IPS DF 6.9 (cell line): ENCODE data around the gene PECR.
"Not testable (repeated sequence)": the region's sequence is repeated elsewhere in the genome, so short reads cannot be mapped to it uniquely, and the experiment has no call there.

Experiments
- DNase-seq: peaks from one replicate; pipeline ENCODE4 v3.0.0-alpha.2; 2013; ENCODE audit warnings: low read depth, low spot score
- H3K27ac ChIP-seq: one replicate; pipeline ENCODE4 v1.5.1; 2013; ENCODE audit warnings: low read length, control low read depth
- H3K27me3 ChIP-seq: 2 replicates; pipeline ENCODE4 v1.6.1; 2013; ENCODE audit warnings: mild to moderate bottlenecking, low read length; ENCODE audit not compliant: control insufficient read depth, insufficient read depth
- H3K36me3 ChIP-seq: 2 replicates; pipeline ENCODE4 v1.6.1; 2013; ENCODE audit warnings: low read length; ENCODE audit not compliant: control insufficient read depth, insufficient read depth
- H3K4me1 ChIP-seq: 2 replicates; pipeline ENCODE4 v1.6.1; 2013; ENCODE audit warnings: low read length; ENCODE audit not compliant: control insufficient read depth, insufficient read depth
- H3K4me3 ChIP-seq: 2 replicates; pipeline ENCODE4 v1.5.1; 2013; ENCODE audit warnings: mild to moderate bottlenecking, low read length
- H3K9me3 ChIP-seq: 2 replicates; pipeline ENCODE4 v1.6.1; 2013; ENCODE audit warnings: low read length, inconsistent platforms; ENCODE audit not compliant: control insufficient read depth, insufficient read depth
- WGBS: extraction: QIAGEN DNeasy Blood & Tissue Kit; methylation state at CpG from one replicate; pipeline ENCODE4 v1.1.7; 2013; ENCODE audit warnings: mixed read lengths, missing lambda C conversion rate; ENCODE audit not compliant: insufficient read length, insufficient coverage; 5-methylcytosine and 5-hydroxymethylcytosine counted together

Gene PECR

DNA sequence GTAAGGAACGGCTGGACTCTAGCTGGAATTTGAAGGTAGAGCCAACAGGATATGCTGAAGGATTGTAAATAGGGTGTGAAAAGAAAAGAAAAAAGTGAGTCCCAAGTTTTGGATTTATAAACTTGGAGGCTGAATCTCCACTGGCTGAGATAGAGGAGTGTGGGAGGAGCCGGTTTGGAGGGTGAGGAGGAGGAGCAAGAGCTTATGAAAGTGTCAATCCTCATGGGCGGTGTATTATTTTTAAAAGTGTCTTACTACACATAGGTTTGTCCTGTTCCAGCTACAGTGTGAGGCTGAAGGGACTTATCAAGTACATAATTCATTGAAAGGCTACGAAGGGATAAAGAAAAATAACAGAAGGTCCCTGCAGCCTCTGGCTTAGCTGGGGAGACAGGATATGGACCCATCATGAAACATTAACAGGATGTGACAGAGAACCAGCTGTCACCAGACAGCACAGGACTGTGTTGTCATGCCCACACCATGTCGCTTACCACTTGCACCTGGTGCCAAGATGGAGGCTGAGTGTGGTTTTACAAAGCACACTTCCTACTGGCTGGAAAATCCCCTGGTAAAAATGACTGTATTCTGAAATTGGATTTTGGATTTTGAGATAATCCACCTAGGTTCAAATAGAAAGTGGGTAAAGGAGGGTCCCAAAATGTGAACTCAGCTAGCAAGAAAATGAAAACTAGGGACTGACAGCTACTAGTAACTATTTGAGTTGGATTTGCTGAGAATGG is 65.7 kb downstream of the PECR start:
- WGBS = no CpG with 5 or more reads among the region's 5 CpGs
- Histone ChIP-seq H3K36me3 (no peaks in the 10 kb centered on the region), H3K4me3 (no peak overlapping the region), H3K4me1 (no peaks in the 10 kb centered on the region), H3K9me3 (no peaks in the 10 kb centered on the region), H3K27ac (no peak overlapping the region), H3K27me3 (no peaks in the 10 kb centered on the region)
- no peak for DNase-seq

DNA sequence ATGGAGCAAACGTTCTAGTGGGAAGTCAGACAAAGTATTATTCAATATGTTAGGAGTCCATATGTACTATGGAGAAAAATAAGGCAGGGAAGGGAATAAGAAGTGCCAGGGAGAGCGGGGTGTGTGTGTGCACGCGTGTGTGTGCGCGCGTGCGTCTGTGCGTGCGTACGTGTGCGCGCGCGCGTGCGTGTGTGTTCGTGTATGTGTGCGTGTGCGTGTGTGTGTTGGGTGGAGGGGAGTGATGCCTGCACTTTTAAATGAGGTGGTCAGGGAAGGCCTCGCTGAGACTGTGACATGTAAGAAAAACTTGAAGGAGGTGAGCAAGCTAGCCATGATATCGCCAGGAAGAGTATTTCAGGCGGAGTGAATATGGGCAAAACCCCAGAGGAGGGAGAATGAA is 66.6 kb downstream of the PECR start:
- H3K4me1 ChIP-seq = no peaks in the 10 kb centered on the region; the same call in 1 of the 2 replicates
- no peaks in the 10 kb centered on the region for H3K36me3 ChIP-seq
- no peaks in the 10 kb centered on the region for H3K27me3 ChIP-seq
- DNase-seq = no peak
- H3K27ac ChIP-seq = no peak overlapping the region
- 100% methylated on average over 16 of the region's 23 CpGs for WGBS
- no peak overlapping the region for H3K4me3 ChIP-seq
- no peaks in the 10 kb centered on the region for H3K9me3 ChIP-seq

- WGBS = no CpG with 5 or more reads among the region's 8 CpGs
- Histone ChIP-seq H3K9me3 (no peaks in the 10 kb centered on the region), H3K27ac (no peak overlapping the region), H3K27me3 (no peaks in the 10 kb centered on the region), H3K4me3 (no peak overlapping the region), H3K36me3 (no peaks in the 10 kb centered on the region), H3K4me1 (no peaks in the 10 kb centered on the region; the same call in none of the 2 replicates)
- no peak for DNase-seq
These were observed 67.6 kb downstream of the PECR start for GRCh38 chr2:216014006-216014405.

DNA sequence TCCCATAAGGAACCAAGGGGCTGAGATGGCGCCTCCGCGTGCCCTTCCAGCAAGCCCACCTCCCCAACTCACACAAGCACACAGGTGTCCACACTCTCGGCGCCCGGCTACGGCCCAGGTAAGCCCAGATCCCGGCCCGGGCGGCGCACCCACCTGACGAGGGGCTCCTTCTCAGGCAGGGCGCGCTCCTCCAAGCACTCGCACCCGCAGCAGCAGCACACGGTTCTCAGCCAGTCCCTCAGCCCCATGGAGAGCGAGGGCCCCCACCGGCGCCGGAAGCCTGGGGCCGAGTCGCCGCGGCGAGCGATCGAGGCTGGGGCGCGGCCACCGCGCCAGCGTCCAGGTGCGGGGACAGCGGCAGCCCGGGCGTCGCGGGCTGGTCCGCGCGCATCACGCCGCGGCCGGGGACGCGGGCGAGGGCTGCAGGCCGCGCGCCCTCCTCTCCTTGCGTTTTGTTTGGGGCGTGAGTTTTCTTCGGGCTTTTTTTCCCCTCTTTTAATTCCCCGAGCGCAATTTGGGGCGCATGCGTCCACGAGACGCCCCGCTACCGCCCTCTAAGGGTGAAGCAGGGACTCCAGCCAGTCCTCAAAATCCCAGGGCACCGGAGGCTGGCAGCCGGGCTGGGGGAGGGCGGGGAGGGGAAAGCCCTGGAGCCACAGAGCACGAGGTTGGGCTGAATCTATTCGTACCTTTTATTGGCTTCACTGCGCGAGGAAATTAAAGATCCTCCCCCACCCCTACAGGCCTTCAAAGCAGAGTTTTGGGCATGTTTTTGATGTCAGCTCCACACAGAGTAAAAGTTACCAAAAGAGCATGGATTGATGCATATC is 68.3 kb downstream of the PECR start, which contains the start of gene MREG:
TSS of gene MREG (minus strand) at position 472 of the 830 bp plus-strand sequence. CDS start at position 248, 224 bp downstream.
- Histone ChIP-seq H3K4me1 (no peaks in the 10 kb centered on the region; the same call in none of the 2 replicates), H3K27ac (no peak within 1 kb of the TSS)
- DNase-seq = peak; percentile 68

GRCh38 chr2:216012830-216013079 is 68.9 kb downstream of the PECR start:
- Histone ChIP-seq H3K36me3 (no peaks in the 10 kb centered on the region), H3K9me3 (no peaks in the 10 kb centered on the region), H3K4me3 (peak overlapping the region; percentile 75; the same call in 1 of the 2 replicates), H3K4me1 (no peaks in the 10 kb centered on the region; the same call in none of the 2 replicates), H3K27me3 (no peaks in the 10 kb centered on the region), H3K27ac (no peak overlapping the region)
- DNase-seq = no peak
- no CpG with 5 or more reads among the region's 6 CpGs for WGBS

More for the DNA sequence above, 68.3 kb downstream of the PECR start, which contains the start of gene MREG:
- H3K36me3 ChIP-seq = no peaks in the 10 kb centered on the region
- no peaks in the 10 kb centered on the region for H3K9me3 ChIP-seq
- WGBS = no CpG with 5 or more reads among the region's 70 CpGs
- H3K4me3 ChIP-seq = peak within 1 kb of the TSS; percentile 75; the same call in 1 of the 2 replicates
- H3K27me3 ChIP-seq = no peaks in the 10 kb centered on the region

DNA sequence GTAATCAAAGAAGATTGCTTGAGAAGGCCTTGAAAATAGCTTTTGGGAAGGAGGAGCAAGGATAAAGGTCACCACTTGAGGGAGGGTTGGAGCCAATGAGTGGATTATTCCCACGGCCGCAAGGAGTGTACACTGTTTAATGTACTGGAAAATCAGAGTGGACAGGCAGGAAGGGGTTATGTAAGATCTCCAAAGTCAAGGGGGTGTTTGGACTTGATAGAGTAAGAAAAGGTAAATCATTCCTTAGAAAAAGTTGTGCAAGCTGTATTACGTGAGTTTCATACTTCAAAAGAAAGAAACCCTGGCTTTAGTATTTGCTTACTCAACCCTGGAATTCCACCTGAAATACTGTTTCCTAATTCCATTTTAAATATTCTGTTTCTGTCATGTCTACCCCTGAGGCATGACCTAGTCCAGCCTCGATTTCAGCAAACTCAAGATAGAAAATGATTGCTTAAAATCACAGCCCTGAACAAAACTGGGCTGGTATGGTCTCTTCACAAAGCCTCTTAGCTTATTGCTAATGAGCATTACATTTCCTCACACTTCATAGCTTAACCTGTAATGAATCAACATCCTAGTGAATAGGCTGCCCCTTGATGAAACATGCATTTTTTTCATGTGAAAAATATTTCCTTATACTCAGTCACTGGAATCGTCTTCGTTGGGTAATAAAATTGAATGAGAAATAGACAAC is 69.3 kb downstream of the PECR start:
- Histone ChIP-seq H3K4me3 (peak overlapping the region; percentile 75; the same call in 1 of the 2 replicates), H3K36me3 (no peaks in the 10 kb centered on the region), H3K9me3 (no peaks in the 10 kb centered on the region), H3K27ac (no peak overlapping the region), H3K4me1 (no peaks in the 10 kb centered on the region; the same call in none of the 2 replicates), H3K27me3 (no peaks in the 10 kb centered on the region)
- WGBS = no CpG with 5 or more reads among the region's 6 CpGs
- DNase-seq = no peak

- H3K4me1 ChIP-seq, H3K9me3 ChIP-seq, H3K36me3 ChIP-seq, H3K27me3 ChIP-seq, H3K4me3 ChIP-seq, DNase-seq, H3K27ac ChIP-seq: not testable (repeated sequence)
- WGBS = no CpG with 5 or more reads among the region's 2 CpGs
These were observed 72.4 kb downstream of the PECR start for GRCh38 chr2:216009215-216009614.

DNA sequence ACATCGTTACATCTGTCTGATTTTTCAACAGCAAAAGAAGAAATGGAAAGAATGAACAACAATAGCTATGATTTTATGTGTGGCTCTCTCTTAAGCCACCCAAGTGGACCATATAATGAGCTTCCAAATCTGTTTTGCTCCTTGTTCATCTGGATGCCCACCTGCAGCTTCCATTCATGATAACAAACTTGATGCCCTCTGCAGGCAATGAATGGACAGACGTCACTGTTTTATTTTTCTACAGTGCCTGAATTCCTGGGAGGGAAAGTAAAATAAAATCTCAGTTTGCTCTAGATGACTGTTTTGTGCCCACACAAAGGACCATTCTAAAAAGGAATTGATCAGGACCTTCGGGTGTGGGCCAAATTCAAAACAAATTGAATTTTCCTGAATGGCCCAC is 73.2 kb downstream of the PECR start:
- WGBS = no CpG with 5 or more reads among the region's 3 CpGs
- DNase-seq = no peak
- no peaks in the 10 kb centered on the region for H3K27me3 ChIP-seq
- no peak overlapping the region for H3K27ac ChIP-seq
- H3K4me1 ChIP-seq = peaks cover 6% of the 10 kb centered on the region
- no peaks in the 10 kb centered on the region for H3K9me3 ChIP-seq
- no peaks in the 10 kb centered on the region for H3K36me3 ChIP-seq
- H3K4me3 ChIP-seq = no peak overlapping the region

DNA sequence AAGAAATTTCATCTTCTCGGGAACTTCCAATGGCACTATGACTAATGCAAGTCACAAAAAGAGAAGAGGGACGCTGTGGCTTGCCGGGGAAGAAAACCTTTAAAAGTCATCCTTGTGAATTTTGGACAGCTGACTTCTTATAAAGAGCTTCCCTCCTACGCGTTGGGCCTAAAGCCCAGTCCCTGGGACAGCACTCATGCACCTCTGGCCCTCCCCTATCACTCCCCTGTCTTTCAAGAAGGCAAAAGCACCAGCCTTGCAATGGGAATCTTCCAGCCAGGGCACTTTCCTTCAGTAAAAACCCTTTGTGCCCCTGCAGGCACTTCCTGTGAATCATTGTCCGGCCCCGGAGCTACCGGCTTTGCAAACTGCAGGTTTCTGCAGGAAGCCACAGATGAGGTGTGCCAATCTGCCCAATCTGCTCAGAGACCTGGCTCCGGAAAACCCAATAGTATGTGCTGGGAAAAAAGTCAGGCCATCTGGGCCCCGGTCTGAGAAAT is 75.4 kb downstream of the PECR start:
- H3K4me3 ChIP-seq = no peak overlapping the region
- H3K27ac ChIP-seq = no peak overlapping the region
- WGBS = no CpG with 5 or more reads among the region's 10 CpGs
- no peaks in the 10 kb centered on the region for H3K27me3 ChIP-seq
- no peaks in the 10 kb centered on the region for H3K9me3 ChIP-seq
- H3K36me3 ChIP-seq = no peaks in the 10 kb centered on the region
- H3K4me1 ChIP-seq = peaks cover 10% of the 10 kb centered on the region
- no peak for DNase-seq

DNA sequence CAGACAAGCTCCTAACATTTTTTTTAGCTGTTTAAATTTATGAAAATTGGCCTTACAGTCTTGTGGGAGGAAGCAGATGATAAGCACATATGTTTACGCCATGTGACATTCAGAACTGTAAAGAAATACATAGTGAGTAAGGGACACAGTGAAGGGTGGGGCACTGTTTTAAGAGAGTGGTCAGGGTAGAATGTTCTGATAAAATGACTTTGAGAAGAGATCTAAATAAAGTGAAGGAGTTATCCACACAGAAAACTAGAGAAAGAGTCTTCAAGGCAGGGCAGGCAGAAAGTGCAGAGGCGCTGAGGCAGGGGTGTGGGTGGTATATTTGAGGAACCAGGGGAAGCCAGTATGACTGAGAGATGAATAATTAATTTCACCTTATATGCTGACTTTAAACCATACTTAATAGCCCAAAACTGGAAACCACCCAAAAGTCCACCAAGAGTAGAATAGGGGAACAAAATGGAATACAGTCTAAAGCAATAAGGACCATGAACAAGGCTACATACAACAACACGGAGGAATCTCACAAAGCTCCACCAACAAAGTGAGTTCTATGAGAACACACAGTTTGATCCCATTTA is 76.8 kb downstream of the PECR start:
- H3K4me1 ChIP-seq = peaks cover 10% of the 10 kb centered on the region

More for the DNA sequence above, 76.8 kb downstream of the PECR start:
- no peak for DNase-seq
- H3K4me3 ChIP-seq = no peak overlapping the region
- no peaks in the 10 kb centered on the region for H3K27me3 ChIP-seq
- no CpG with 5 or more reads among the region's 3 CpGs for WGBS
- H3K27ac ChIP-seq = no peak overlapping the region
- H3K36me3 ChIP-seq = no peaks in the 10 kb centered on the region
- H3K9me3 ChIP-seq = no peaks in the 10 kb centered on the region
